Dedifferentiated amniotic fluid mesenchymal stem cell (primary cell): ENCODE measurements around the gene PHGDH.

Experiments used
- DNase-seq: peaks from one replicate; pipeline ENCODE4 v3.0.0-alpha.2; 2016; ENCODE audit errors: extremely low spot score

PHGDH gene

GRCh38 chr1:119731741-119732430 is 20.2 kb downstream of the PHGDH start:
- no peak for DNase-seq

GRCh38 chr1:119732465-119733168 is 20.9 kb downstream of the PHGDH start:
- no peak for DNase-seq

- DNase-seq: no peak
Observed at GRCh38 chr1:119733754-119734153, 22.0 kb downstream of the PHGDH start.

- DNase-seq: no peak
Observed at GRCh38 chr1:119735217-119735616, 23.5 kb downstream of the PHGDH start.

GRCh38 chr1:119736649-119737039 is 24.9 kb downstream of the PHGDH start:
- no peak for DNase-seq

GRCh38 chr1:119737040-119737682 is 25.4 kb downstream of the PHGDH start:
- DNase-seq: no peak

GRCh38 chr1:119738100-119738720 is 26.5 kb downstream of the PHGDH start:
- DNase-seq: no peak

- DNase-seq: no peak
Observed at GRCh38 chr1:119739150-119739549, 27.4 kb downstream of the PHGDH start.

GRCh38 chr1:119740261-119740660 is 28.5 kb downstream of the PHGDH start:
- no peak for DNase-seq

- DNase-seq: no peak
Observed at GRCh38 chr1:119740896-119741780, 29.4 kb downstream of the PHGDH start.

GRCh38 chr1:119742202-119742601 is 30.5 kb downstream of the PHGDH start:
- peak; percentile 31 for DNase-seq

- no peak for DNase-seq
Observed at GRCh38 chr1:119742677-119743076, 30.9 kb downstream of the PHGDH start.

- no peak for DNase-seq
Observed at GRCh38 chr1:119743308-119743707, 31.6 kb downstream of the PHGDH start.

GRCh38 chr1:119743776-119744597 is 32.3 kb downstream of the PHGDH start:
- DNase-seq: peak; percentile 42

GRCh38 chr1:119744598-119744942 is 32.8 kb downstream of the PHGDH start:
- no peak for DNase-seq

GRCh38 chr1:119745034-119745433 is 33.3 kb downstream of the PHGDH start:
- DNase-seq: no peak

GRCh38 chr1:119747451-119747850 is 35.7 kb downstream of the PHGDH start:
- DNase-seq: no peak

- DNase-seq: no peak
Observed at GRCh38 chr1:119748040-119748439, 36.3 kb downstream of the PHGDH start.

- no peak for DNase-seq
Observed at GRCh38 chr1:119752592-119752991, 40.9 kb downstream of the PHGDH start.

- no peak for DNase-seq
Observed at GRCh38 chr1:119758584-119758983, 46.9 kb downstream of the PHGDH start.

GRCh38 chr1:119762409-119762808 is 50.7 kb downstream of the PHGDH start:
- no peak for DNase-seq
